Measurements from ENCODE around the gene ZRANB1.

- TF ChIP-seq FOXM1 (IDR thresholded peaks at IDR 0.05; ENCODE audit: low read depth) (no peak), PBX3 (IDR thresholded peaks at IDR 0.05) (no peak), ELF1 (IDR thresholded peaks at IDR 0.05) (no peak), CTCF (IDR thresholded peaks at IDR 0.05) (no peak), REST (IDR thresholded peaks at IDR 0.05; ENCODE audit: low read depth, low read length) (no peak), SMC3 (IDR thresholded peaks at IDR 0.05; ENCODE audit: low read depth, low read length) (no peak), IRF3 (IDR thresholded peaks at IDR 0.05; ENCODE audit: low read depth, low read length) (no peak)
Observed at GRCh38 chr10:124983321-124983720, 41.4 kb downstream of the ZRANB1 start.

Measured in SK-N-SH (cell line).